ENCODE data around the gene SLIRP.

SLIRP gene

GRCh38 chr14:77746064-77746702 is 38.3 kb downstream of the SLIRP start:
- no peak for TF ChIP-seq CTCF (IDR thresholded peaks at IDR 0.05)

- TF ChIP-seq CTCF (IDR thresholded peaks at IDR 0.05), result no peak
Measured at GRCh38 chr14:77752266-77752665, 44.4 kb downstream of the SLIRP start.

- TF ChIP-seq CTCF (IDR thresholded peaks at IDR 0.05), result no peak
Measured at GRCh38 chr14:77752799-77753516, 45.1 kb downstream of the SLIRP start.

- no peak for TF ChIP-seq CTCF (IDR thresholded peaks at IDR 0.05)
Measured at GRCh38 chr14:77760381-77761204, 52.7 kb downstream of the SLIRP start, which contains the start of gene SNW1. TSS of gene SNW1 (minus strand) at chr14:77761156. CDS start at chr14:77761127, 29 bp downstream.

- TF ChIP-seq CTCF (IDR thresholded peaks at IDR 0.05), result no peak
Measured at GRCh38 chr14:77761205-77761931, 53.5 kb downstream of the SLIRP start.

- TF ChIP-seq CTCF (IDR thresholded peaks at IDR 0.05), result no peak
Measured at GRCh38 chr14:77763316-77763715, 55.4 kb downstream of the SLIRP start.

- TF ChIP-seq CTCF (IDR thresholded peaks at IDR 0.05), result no peak
Measured at GRCh38 chr14:77763978-77764377, 56.1 kb downstream of the SLIRP start.

All from LNCAP (cell line).